Measurements from ENCODE around the gene ACBD6. TPM values are rescaled to one million over a fixed set of nuclear protein-coding genes. Genes with fewer than 3 reads are reported as not detected.

The ACBD6 gene
- total and polyA plus RNA-seq, 4 donors: 8.3 to 17.3 (median 14.0) TPM

DNA sequence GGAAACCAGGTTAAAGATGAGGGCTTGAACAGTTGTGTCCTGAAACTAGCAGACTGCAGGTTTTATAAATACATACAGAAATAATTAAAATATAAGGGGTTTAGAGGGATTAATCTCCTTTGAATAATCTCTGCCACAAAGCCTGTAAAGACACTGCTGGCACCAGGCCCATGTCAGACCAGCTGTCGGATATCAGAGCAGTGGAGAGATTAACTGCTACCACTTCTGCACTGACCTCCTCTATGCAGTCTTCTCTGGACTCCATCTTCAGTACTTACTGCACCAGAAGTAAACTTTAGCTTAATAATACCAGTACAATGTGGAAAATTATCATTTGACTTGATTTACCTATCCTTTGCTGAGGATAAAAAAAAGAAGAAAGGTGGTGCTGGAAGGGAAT is 143.7 kb downstream of the ACBD6 start:
- no peaks in the 10 kb centered on the region for H3K9me3 ChIP-seq (ENCODE audit: control insufficient read depth in 4 of 4, low read length in 3 of 4)

DNA sequence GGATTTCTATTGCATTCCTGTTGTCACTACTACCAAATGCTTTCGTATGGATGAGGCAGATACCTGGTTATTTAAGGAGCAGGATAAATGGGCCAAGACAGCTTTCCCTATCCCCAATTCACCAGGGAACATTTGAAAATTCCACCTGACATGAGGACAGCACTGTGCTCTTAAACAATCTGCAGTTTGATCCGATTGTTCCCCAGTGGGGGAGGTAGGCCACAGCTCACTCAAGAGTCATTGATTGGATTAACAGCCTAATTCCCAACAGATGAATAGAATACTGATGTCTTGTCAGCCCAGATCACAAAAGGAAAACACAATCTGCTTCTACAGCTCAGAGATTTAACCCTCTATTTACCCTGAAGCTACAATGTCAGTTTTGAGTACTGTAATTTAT is 148.4 kb downstream of the ACBD6 start:
- Histone ChIP-seq H3K27me3 (ENCODE audit: control insufficient read depth in 4 of 4, insufficient read depth in 4 of 4, low read length in 3 of 4) (no peaks in the 10 kb centered on the region), H3K4me1 (ENCODE audit: control insufficient read depth in 4 of 4, insufficient read depth in 4 of 4, low read length in 3 of 4) (no peaks in the 10 kb centered on the region), H3K4me3 (ENCODE audit: low read depth in 1 of 3, low read length in 3 of 3) (no peak overlapping the region), H3K36me3 (ENCODE audit: control insufficient read depth in 4 of 4, insufficient read depth in 3 of 4, low read depth in 1 of 4, low read length in 3 of 4) (no peaks in the 10 kb centered on the region), H3K27ac (ENCODE audit: low read depth in 1 of 2, low read length in 2 of 2) (no peak overlapping the region), H3K9ac (ENCODE audit: low read depth in 1 of 2, low read length in 2 of 2) (no peak overlapping the region), H3K9me3 (ENCODE audit: control insufficient read depth in 4 of 4, low read length in 3 of 4) (no peaks in the 10 kb centered on the region)
- DNase-seq (ENCODE audit: low spot score): no peak
- TF ChIP-seq, protein P1, sequence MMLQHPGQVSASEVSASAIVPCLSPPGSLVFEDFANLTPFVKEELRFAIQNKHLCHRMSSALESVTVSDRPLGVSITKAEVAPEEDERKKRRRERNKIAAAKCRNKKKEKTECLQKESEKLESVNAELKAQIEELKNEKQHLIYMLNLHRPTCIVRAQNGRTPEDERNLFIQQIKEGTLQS (IDR thresholded peaks at IDR 0.05): no peak
- TF ChIP-seq, protein P2, sequence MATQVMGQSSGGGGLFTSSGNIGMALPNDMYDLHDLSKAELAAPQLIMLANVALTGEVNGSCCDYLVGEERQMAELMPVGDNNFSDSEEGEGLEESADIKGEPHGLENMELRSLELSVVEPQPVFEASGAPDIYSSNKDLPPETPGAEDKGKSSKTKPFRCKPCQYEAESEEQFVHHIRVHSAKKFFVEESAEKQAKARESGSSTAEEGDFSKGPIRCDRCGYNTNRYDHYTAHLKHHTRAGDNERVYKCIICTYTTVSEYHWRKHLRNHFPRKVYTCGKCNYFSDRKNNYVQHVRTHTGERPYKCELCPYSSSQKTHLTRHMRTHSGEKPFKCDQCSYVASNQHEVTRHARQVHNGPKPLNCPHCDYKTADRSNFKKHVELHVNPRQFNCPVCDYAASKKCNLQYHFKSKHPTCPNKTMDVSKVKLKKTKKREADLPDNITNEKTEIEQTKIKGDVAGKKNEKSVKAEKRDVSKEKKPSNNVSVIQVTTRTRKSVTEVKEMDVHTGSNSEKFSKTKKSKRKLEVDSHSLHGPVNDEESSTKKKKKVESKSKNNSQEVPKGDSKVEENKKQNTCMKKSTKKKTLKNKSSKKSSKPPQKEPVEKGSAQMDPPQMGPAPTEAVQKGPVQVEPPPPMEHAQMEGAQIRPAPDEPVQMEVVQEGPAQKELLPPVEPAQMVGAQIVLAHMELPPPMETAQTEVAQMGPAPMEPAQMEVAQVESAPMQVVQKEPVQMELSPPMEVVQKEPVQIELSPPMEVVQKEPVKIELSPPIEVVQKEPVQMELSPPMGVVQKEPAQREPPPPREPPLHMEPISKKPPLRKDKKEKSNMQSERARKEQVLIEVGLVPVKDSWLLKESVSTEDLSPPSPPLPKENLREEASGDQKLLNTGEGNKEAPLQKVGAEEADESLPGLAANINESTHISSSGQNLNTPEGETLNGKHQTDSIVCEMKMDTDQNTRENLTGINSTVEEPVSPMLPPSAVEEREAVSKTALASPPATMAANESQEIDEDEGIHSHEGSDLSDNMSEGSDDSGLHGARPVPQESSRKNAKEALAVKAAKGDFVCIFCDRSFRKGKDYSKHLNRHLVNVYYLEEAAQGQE (IDR thresholded peaks at IDR 0.05): no peak
- no peak for TF ChIP-seq RAD21 (IDR thresholded peaks at IDR 0.05)
- TF ChIP-seq, protein P3, sequence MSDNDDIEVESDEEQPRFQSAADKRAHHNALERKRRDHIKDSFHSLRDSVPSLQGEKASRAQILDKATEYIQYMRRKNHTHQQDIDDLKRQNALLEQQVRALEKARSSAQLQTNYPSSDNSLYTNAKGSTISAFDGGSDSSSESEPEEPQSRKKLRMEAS (IDR thresholded peaks at IDR 0.05): no peak
- no peak for TF ChIP-seq EGR1 (IDR thresholded peaks at IDR 0.05; ENCODE audit: low read depth in 2 of 2)
- TF ChIP-seq, protein P4, sequence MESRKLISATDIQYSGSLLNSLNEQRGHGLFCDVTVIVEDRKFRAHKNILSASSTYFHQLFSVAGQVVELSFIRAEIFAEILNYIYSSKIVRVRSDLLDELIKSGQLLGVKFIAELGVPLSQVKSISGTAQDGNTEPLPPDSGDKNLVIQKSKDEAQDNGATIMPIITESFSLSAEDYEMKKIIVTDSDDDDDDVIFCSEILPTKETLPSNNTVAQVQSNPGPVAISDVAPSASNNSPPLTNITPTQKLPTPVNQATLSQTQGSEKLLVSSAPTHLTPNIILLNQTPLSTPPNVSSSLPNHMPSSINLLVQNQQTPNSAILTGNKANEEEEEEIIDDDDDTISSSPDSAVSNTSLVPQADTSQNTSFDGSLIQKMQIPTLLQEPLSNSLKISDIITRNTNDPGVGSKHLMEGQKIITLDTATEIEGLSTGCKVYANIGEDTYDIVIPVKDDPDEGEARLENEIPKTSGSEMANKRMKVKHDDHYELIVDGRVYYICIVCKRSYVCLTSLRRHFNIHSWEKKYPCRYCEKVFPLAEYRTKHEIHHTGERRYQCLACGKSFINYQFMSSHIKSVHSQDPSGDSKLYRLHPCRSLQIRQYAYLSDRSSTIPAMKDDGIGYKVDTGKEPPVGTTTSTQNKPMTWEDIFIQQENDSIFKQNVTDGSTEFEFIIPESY (IDR thresholded peaks at IDR 0.05): no peak
- no peak for TF ChIP-seq TAF1 (conservative IDR thresholded peaks at IDR 0.05)
- no peak for TF ChIP-seq HNF4G (IDR thresholded peaks at IDR 0.05)
- no peak for TF ChIP-seq YY1 (IDR thresholded peaks at IDR 0.05)
- no peak for TF ChIP-seq FOXA1 (IDR thresholded peaks at IDR 0.05)
- TF ChIP-seq RXRA (IDR thresholded peaks at IDR 0.05): no peak
- no peak for TF ChIP-seq GABPA (IDR thresholded peaks at IDR 0.05 in 1 of 2, conservative IDR thresholded peaks at IDR 0.05 in 1 of 2)
- no peak for TF ChIP-seq JUND (IDR thresholded peaks at IDR 0.05)
- TF ChIP-seq, protein P5, sequence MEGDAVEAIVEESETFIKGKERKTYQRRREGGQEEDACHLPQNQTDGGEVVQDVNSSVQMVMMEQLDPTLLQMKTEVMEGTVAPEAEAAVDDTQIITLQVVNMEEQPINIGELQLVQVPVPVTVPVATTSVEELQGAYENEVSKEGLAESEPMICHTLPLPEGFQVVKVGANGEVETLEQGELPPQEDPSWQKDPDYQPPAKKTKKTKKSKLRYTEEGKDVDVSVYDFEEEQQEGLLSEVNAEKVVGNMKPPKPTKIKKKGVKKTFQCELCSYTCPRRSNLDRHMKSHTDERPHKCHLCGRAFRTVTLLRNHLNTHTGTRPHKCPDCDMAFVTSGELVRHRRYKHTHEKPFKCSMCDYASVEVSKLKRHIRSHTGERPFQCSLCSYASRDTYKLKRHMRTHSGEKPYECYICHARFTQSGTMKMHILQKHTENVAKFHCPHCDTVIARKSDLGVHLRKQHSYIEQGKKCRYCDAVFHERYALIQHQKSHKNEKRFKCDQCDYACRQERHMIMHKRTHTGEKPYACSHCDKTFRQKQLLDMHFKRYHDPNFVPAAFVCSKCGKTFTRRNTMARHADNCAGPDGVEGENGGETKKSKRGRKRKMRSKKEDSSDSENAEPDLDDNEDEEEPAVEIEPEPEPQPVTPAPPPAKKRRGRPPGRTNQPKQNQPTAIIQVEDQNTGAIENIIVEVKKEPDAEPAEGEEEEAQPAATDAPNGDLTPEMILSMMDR (IDR thresholded peaks at IDR 0.05; ENCODE audit: low read depth, low read length, missing input control): no peak
- TF ChIP-seq FOXA2 (IDR thresholded peaks at IDR 0.05): no peak
- no peak for TF ChIP-seq HNF4A (conservative IDR thresholded peaks at IDR 0.05)
- WGBS: 94% methylated on average over 2 of the region's 2 CpGs

More for the DNA sequence above, 143.7 kb downstream of the ACBD6 start:
- no peak for DNase-seq (ENCODE audit: low spot score)
- no peaks in the 10 kb centered on the region for H3K4me1 ChIP-seq (ENCODE audit: control insufficient read depth in 4 of 4, insufficient read depth in 4 of 4, low read length in 3 of 4)
- no peaks in the 10 kb centered on the region for H3K36me3 ChIP-seq (ENCODE audit: control insufficient read depth in 4 of 4, insufficient read depth in 3 of 4, low read depth in 1 of 4, low read length in 3 of 4)
- H3K27me3 ChIP-seq (ENCODE audit: control insufficient read depth in 4 of 4, insufficient read depth in 4 of 4, low read length in 3 of 4): no peaks in the 10 kb centered on the region
- H3K4me3 ChIP-seq (ENCODE audit: low read depth in 1 of 3, low read length in 3 of 3): no peak overlapping the region
- no peak overlapping the region for H3K27ac ChIP-seq (ENCODE audit: low read depth in 1 of 2, low read length in 2 of 2)
- no peak overlapping the region for H3K9ac ChIP-seq (ENCODE audit: low read depth in 1 of 2, low read length in 2 of 2)
- WGBS: 74% methylated on average over 1 of the region's 1 CpG
- no peak for TF ChIP-seq FOXA1 (IDR thresholded peaks at IDR 0.05)

All from liver (tissue), 9 donors.